Chondrocyte (in vitro differentiated cells): ENCODE measurements around the gene PPP6R3. TPM values are rescaled to one million over a fixed set of nuclear protein-coding genes. Genes with fewer than 3 reads are reported as not detected.

Experiments
- DNase-seq: peaks from one replicate; pipeline ENCODE4 v3.0.0; 2021; ENCODE audit warnings: mixed read lengths, low spot score
- H3K27ac Mint-ChIP-seq: one replicate; pipeline ENCODE4 v1.8.0; 2021; ENCODE audit warnings: mild to moderate bottlenecking, moderate library complexity, mixed read lengths; ENCODE audit not compliant: unreplicated experiment
- H3K27me3 Mint-ChIP-seq: 2 replicates; pipeline ENCODE4 v1.8.0; 2021; ENCODE audit warnings: low read depth, mixed read lengths
- H3K36me3 Mint-ChIP-seq: 2 replicates; pipeline ENCODE4 v1.8.0; 2021; ENCODE audit warnings: low read depth, mixed read lengths
- H3K4me1 Mint-ChIP-seq: 2 replicates; pipeline ENCODE4 v1.8.0; 2021; ENCODE audit warnings: low read depth, mild to moderate bottlenecking, mixed read lengths
- H3K4me3 Mint-ChIP-seq: one replicate; pipeline ENCODE4 v1.8.0; 2021; ENCODE audit warnings: mild to moderate bottlenecking, moderate library complexity, mixed read lengths; ENCODE audit not compliant: unreplicated experiment
- H3K9me3 Mint-ChIP-seq: 2 replicates; pipeline ENCODE4 v1.8.0; 2021; ENCODE audit warnings: low read depth, mixed read lengths
- CTCF ChIP-seq: fragments of 200-600 bp; sonication (generic); IDR thresholded peaks from 2 replicates; pipeline ENCODE4 v1.5.0; 2021; ENCODE audit warnings: antibody characterized with exemption, mild to moderate bottlenecking, moderate library complexity
- total RNA-seq: library from RNA; stranded (reverse); gene quantifications from 3 replicates; pipeline ENCODE4 v1.2.1, GENCODE V29; 2021

The PPP6R3 gene
- total RNA-seq, 1 donor from 2014 or later, result 73.4 TPM

GRCh38 chr11:68663482-68664010 lies 203.0 kb downstream of the PPP6R3 start:
- Mint-ChIP-seq H3K27me3 (peaks cover 50% of the 10 kb centered on the region), H3K4me3 (no peak overlapping the region), H3K4me1 (peaks cover 11% of the 10 kb centered on the region), H3K27ac (no peak overlapping the region), H3K9me3 (no peaks in the 10 kb centered on the region), H3K36me3 (peaks cover 4% of the 10 kb centered on the region)
- TF ChIP-seq CTCF, result no peak
- no peak for DNase-seq

- no peak for TF ChIP-seq CTCF
- H3K27me3 Mint-ChIP-seq, result peaks cover 53% of the 10 kb centered on the region
Observed at GRCh38 chr11:68664141-68664540, 203.6 kb downstream of the PPP6R3 start.

GRCh38 chr11:68664906-68665305 lies 204.4 kb downstream of the PPP6R3 start:
- Mint-ChIP-seq H3K27ac (no peak overlapping the region), H3K4me3 (no peak overlapping the region), H3K9me3 (no peaks in the 10 kb centered on the region), H3K36me3 (peaks cover 4% of the 10 kb centered on the region), H3K4me1 (no peaks in the 10 kb centered on the region), H3K27me3 (peaks cover 54% of the 10 kb centered on the region)
- TF ChIP-seq CTCF, result no peak
- peak; percentile 58 for DNase-seq

More at GRCh38 chr11:68664141-68664540, 203.6 kb downstream of the PPP6R3 start:
- Mint-ChIP-seq H3K27ac (no peak overlapping the region), H3K9me3 (no peaks in the 10 kb centered on the region), H3K4me3 (no peak overlapping the region), H3K36me3 (peaks cover 4% of the 10 kb centered on the region), H3K4me1 (peaks cover 5% of the 10 kb centered on the region)
- no peak for DNase-seq

Other genes starting within 250 kb of the PPP6R3 start
- gene KMT5B, start 247.5 kb upstream of the PPP6R3 start, total RNA-seq, result 40.8 to 44.4 TPM (median 41.2 TPM) in 3 replicates
- 104 to 110 TPM (median 107 TPM) in 3 replicates for gene C11orf24, start 188.8 kb upstream of the PPP6R3 start, total RNA-seq
- 38.7 to 61.0 TPM (median 47.2 TPM) in 3 replicates for gene LRP5, start 148.2 kb upstream of the PPP6R3 start, total RNA-seq
- gene GAL, start 223.8 kb downstream of the PPP6R3 start, total RNA-seq, result 0.74 to 1.9 TPM (median 0.90 TPM) in 3 replicates